ES-I3 (cell line): ENCODE results near the gene NKG7.
A peak's percentile ranks its signal among the peaks of the same experiment; 100 is the strongest.

Source experiments
- H3K36me3 ChIP-seq: 2 replicates; pipeline ENCODE4 v1.6.1; 2013; ENCODE audit warnings: mild to moderate bottlenecking, low read length, control low read depth, moderate library complexity; ENCODE audit not compliant: insufficient read depth
- H3K4me1 ChIP-seq: 2 replicates; pipeline ENCODE4 v1.6.1; 2013; ENCODE audit warnings: mild to moderate bottlenecking, control low read depth, low read length; ENCODE audit not compliant: insufficient read depth
- H3K9ac ChIP-seq: 2 replicates; pipeline ENCODE4 v1.6.1; 2013; ENCODE audit warnings: low read depth, mild to moderate bottlenecking, low read length, moderate library complexity
- H3K9me3 ChIP-seq: 2 replicates; pipeline ENCODE4 v1.6.1; 2013; ENCODE audit warnings: mild to moderate bottlenecking, low read length, moderate library complexity; ENCODE audit not compliant: control insufficient read depth, insufficient read depth

NKG7 gene

GRCh38 chr19:51372021-51372648, 319 bp downstream of the NKG7 start:
- H3K9me3 ChIP-seq: no peaks in the 10 kb centered on the region
- no peak overlapping the region for H3K9ac ChIP-seq
- peaks cover 7% of the 10 kb centered on the region; the same call in 1 of the 2 replicates for H3K4me1 ChIP-seq
- no peaks in the 10 kb centered on the region for H3K36me3 ChIP-seq

- H3K4me1 ChIP-seq: peaks cover 7% of the 10 kb centered on the region; the same call in 1 of the 2 replicates
- H3K9ac ChIP-seq: no peak overlapping the region
- no peaks in the 10 kb centered on the region for H3K36me3 ChIP-seq
- H3K9me3 ChIP-seq: no peaks in the 10 kb centered on the region
Observed at GRCh38 chr19:51371186-51371690, 1.2 kb downstream of the NKG7 start.

- Histone ChIP-seq H3K9me3 (no peaks in the 10 kb centered on the region), H3K4me1 (peaks cover 7% of the 10 kb centered on the region; the same call in 1 of the 2 replicates), H3K36me3 (no peaks in the 10 kb centered on the region), H3K9ac (no peak overlapping the region)
Observed at GRCh38 chr19:51370230-51370629, 2.2 kb downstream of the NKG7 start.

- no peaks in the 10 kb centered on the region for H3K36me3 ChIP-seq
- H3K4me1 ChIP-seq: peaks cover 9% of the 10 kb centered on the region; the same call in 1 of the 2 replicates
- no peaks in the 10 kb centered on the region for H3K9me3 ChIP-seq
- peak within 1 kb of the TSS; percentile 74 for H3K9ac ChIP-seq
Observed at GRCh38 chr19:51368366-51369282, 3.8 kb downstream of the NKG7 start, which contains the start of gene CLDND2. Gene CLDND2 (minus strand): TSS chr19:51369003. CDS start chr19:51368577, 426 bp downstream.

GRCh38 chr19:51367565-51368365, 4.7 kb downstream of the NKG7 start:
- Histone ChIP-seq H3K4me1 (peaks cover 10% of the 10 kb centered on the region; the same call in 1 of the 2 replicates), H3K9ac (peak overlapping the region; percentile 76), H3K9me3 (no peaks in the 10 kb centered on the region), H3K36me3 (no peaks in the 10 kb centered on the region)

GRCh38 chr19:51367255-51367564, 5.2 kb downstream of the NKG7 start:
- H3K9me3 ChIP-seq: no peaks in the 10 kb centered on the region
- peaks cover 12% of the 10 kb centered on the region; the same call in 1 of the 2 replicates for H3K4me1 ChIP-seq
- no peaks in the 10 kb centered on the region for H3K36me3 ChIP-seq
- H3K9ac ChIP-seq: peak overlapping the region; percentile 76

- H3K9ac ChIP-seq: peak overlapping the region; percentile 76
- no peaks in the 10 kb centered on the region for H3K36me3 ChIP-seq
- H3K9me3 ChIP-seq: no peaks in the 10 kb centered on the region
- H3K4me1 ChIP-seq: peaks cover 12% of the 10 kb centered on the region; the same call in 1 of the 2 replicates
Observed at GRCh38 chr19:51366389-51367254, 5.8 kb downstream of the NKG7 start.

- no peaks in the 10 kb centered on the region for H3K36me3 ChIP-seq
- H3K9ac ChIP-seq: peak within 1 kb of the TSS; percentile 89
- peaks cover 12% of the 10 kb centered on the region; the same call in 1 of the 2 replicates for H3K4me1 ChIP-seq
Observed at GRCh38 chr19:51365965-51366388, 6.5 kb downstream of the NKG7 start, which contains the start of gene ETFB. Gene ETFB (minus strand): TSS chr19:51366388. CDS start chr19:51366326, 62 bp downstream.

GRCh38 chr19:51365211-51365964, 7.1 kb downstream of the NKG7 start:
- H3K9me3 ChIP-seq: no peaks in the 10 kb centered on the region
- peak overlapping the region; percentile 89 for H3K9ac ChIP-seq
- peaks cover 12% of the 10 kb centered on the region; the same call in 1 of the 2 replicates for H3K4me1 ChIP-seq
- H3K36me3 ChIP-seq: no peaks in the 10 kb centered on the region

More at GRCh38 chr19:51365965-51366388, 6.5 kb downstream of the NKG7 start, which contains the start of gene ETFB:
- H3K9me3 ChIP-seq: no peaks in the 10 kb centered on the region

GRCh38 chr19:51364200-51365106, 8.0 kb downstream of the NKG7 start:
- Histone ChIP-seq H3K9me3 (no peaks in the 10 kb centered on the region), H3K36me3 (no peaks in the 10 kb centered on the region), H3K9ac (no peak overlapping the region), H3K4me1 (peaks cover 12% of the 10 kb centered on the region; the same call in 1 of the 2 replicates)

GRCh38 chr19:51361239-51361638, 11.2 kb downstream of the NKG7 start:
- Histone ChIP-seq H3K4me1 (peaks cover 6% of the 10 kb centered on the region; the same call in 1 of the 2 replicates), H3K9ac (no peak overlapping the region)

GRCh38 chr19:51359294-51359693, 13.2 kb downstream of the NKG7 start:
- Histone ChIP-seq H3K9me3 (no peaks in the 10 kb centered on the region), H3K36me3 (no peaks in the 10 kb centered on the region), H3K9ac (no peak overlapping the region), H3K4me1 (peaks cover 9% of the 10 kb centered on the region; the same call in 1 of the 2 replicates)

More at GRCh38 chr19:51361239-51361638, 11.2 kb downstream of the NKG7 start:
- Histone ChIP-seq H3K36me3 (no peaks in the 10 kb centered on the region), H3K9me3 (no peaks in the 10 kb centered on the region)
